GM18526 (cell line): ENCODE data around the gene PLPPR1.

Experiments used
- POLR2A ChIP-seq: IDR thresholded peaks from 3 replicates; pipeline ENCODE4 v1.6.1; 2011; ENCODE audit not compliant: insufficient read length; ENCODE audit errors: extremely low read depth

The PLPPR1 gene

GRCh38 chr9:101212661-101213060 lies 184.1 kb downstream of the PLPPR1 start:
- no peak for TF ChIP-seq POLR2A

DNA sequence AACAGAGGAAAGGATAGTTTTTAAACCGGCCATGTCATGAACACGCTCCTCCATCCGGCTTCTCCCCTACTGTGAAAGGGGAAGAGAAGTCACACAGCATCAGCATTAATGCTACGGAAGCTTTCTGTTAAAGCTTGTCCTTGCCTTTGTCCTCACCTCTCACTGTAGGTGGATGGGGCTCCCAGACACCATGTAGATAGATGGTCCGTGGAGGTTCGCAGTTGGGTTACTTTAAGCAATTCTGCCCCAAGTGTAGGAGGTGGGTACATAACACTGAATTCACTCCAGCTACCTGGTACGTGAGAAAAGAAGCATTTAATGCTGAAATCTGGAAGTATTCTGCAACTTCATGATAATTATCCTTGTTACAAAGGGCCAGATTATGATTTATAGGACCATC lies 190.5 kb downstream of the PLPPR1 start:
- no peak for TF ChIP-seq POLR2A

- no peak for TF ChIP-seq POLR2A
These were observed 191.8 kb downstream of the PLPPR1 start for GRCh38 chr9:101220341-101220740.

DNA sequence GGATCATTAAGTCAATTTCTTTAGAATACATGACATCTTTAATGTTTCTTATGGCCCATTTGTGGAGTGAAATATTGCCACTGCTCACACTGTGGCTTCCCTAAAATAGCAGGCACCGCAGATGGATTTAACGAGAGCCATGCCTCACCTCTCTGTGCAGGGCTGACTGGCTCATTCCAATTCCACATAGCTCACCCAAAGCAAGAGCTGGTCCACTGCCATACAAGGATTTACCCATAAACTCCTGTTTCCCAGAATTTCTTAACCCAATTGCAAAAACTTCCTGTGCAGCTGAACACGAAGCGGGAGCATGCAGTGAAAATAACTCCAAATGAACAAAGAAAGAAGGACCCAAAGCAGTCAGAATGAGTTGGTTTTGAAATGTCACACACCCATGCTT lies 196.7 kb downstream of the PLPPR1 start:
- TF ChIP-seq POLR2A: no peak

DNA sequence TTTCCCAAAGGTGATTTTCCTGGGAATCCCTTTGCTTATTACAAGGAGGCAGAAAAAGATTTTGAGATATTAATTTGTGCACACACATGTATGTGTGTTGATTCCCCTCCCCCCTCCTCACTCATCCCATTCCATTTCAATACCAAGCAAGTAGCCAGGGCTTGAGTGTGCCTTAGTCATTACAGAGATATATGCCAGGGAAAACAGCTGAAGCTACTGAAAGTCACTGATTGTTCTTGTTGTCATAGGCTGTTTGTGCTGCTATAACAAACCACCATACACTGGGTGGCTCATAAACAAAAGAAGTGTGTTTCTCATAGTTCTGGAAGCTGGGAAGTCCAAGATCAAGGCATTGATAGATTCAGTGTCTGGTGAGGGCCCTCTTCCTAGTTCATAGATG lies 197.6 kb downstream of the PLPPR1 start:
- TF ChIP-seq POLR2A: no peak

GRCh38 chr9:101226803-101227202 lies 198.3 kb downstream of the PLPPR1 start:
- TF ChIP-seq POLR2A: no peak

- TF ChIP-seq POLR2A: no peak
These were observed 201.1 kb downstream of the PLPPR1 start for GRCh38 chr9:101229606-101230005.

DNA sequence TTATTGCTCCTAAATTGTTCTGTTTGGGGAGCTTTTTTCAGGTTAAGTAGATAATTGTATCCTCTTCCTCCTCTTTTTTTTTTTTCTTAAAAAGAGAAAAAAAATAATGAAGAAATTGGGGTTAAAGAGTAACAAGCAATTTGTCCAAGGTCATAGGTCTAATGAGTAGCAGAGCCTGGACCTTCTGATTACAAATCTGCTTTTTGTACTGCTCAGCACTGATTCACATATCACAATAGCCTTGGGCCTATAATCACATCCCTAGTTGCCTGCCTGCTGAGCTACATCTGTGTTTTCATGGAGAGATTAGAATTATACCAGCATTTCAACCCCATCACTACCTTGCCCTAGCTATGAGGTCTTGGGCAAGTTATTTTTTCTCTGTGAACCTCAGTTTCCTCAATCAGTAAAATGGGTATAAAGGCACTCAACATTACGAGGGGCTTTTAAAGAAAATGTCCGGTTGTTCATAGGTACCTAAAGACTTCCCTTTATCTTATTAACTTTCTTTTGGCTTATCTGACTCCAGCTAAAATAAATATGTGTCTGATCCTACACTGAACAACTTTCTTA lies 204.0 kb downstream of the PLPPR1 start:
- no peak for TF ChIP-seq POLR2A

GRCh38 chr9:101235105-101235866 lies 206.8 kb downstream of the PLPPR1 start:
- no peak for TF ChIP-seq POLR2A

- no peak for TF ChIP-seq POLR2A
These were observed 214.1 kb downstream of the PLPPR1 start for GRCh38 chr9:101242651-101243050.

- no peak for TF ChIP-seq POLR2A
These were observed 218.2 kb downstream of the PLPPR1 start for GRCh38 chr9:101246691-101247090.

DNA sequence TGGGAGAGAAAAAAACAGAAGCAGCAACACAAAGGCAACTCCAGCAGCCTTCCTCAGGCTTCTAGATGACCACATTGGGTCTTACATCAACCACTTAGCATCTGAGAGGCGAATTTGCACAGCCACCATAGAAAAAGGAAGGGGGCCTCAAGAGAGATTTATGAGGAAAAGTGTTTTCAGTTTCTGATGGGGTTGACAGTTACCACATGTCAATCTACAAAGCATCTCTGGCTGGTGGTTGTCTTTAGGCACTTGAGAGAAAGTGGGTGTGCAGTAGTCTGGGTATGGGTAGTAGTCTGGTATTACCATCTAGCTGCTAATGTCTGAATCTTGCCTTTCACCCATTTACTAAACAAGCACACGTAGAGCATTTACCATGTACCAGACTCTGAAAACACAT lies 218.8 kb downstream of the PLPPR1 start:
- TF ChIP-seq POLR2A: no peak

DNA sequence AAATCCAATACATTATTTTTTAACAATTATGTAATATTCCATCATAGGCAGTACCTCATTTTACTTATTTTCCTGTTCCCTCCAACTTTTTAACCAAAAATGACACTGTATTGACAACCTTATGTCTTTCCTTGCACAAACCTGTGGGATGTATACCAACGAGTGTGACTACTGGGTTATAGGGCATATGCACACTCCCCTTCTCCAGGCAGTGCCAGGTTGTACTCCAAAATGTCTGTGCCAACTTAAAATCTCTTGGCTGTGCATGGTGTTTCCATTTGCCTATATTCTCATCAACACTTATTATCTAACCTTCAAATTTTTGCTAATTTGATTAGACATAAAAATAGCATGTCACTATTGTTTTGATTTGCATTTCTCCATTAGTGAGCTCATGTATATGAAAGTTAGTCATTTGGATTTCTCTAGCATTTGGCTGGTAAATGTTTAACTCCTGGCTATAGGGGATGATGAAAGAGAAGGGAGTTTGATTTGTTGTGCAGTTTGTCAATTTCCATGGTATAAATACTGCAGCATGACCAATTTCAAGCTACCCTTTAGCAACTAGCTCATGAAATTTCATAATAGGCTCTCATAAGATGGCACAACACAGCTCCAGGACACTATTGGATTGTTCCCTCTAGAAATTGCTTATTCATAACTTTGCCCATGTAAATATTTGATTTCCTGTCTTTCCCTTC lies 226.4 kb downstream of the PLPPR1 start:
- TF ChIP-seq POLR2A: no peak

- no peak for TF ChIP-seq POLR2A
These were observed 236.2 kb downstream of the PLPPR1 start for GRCh38 chr9:101264727-101265126.

GRCh38 chr9:101265261-101265660 lies 236.7 kb downstream of the PLPPR1 start:
- no peak for TF ChIP-seq POLR2A

DNA sequence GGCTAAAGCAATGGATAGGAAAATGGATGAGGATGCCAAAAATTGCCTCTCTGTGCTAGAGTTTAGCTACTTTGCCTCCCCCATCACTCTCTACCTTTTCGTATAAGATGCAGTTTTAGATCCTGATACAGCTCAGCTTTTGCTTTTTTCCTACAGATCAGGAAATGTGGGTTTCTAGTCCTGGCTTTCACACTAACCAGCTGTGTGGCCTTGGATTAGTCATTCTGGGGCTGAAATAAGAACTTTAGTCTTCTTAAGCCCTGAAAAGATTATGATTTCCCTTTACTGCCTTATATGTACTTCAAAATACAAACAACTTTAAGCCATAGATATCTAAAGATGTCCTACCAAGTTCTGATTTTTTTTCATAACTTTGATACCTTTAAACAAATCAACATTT lies 239.9 kb downstream of the PLPPR1 start:
- TF ChIP-seq POLR2A: no peak
